ENCODE data around the gene TCL1B. TPM values are rescaled to one million over a fixed set of nuclear protein-coding genes. Genes with fewer than 3 reads are reported as not detected.

The TCL1B gene
- total RNA-seq, 1 experiment from 2014 or later = not detected

DNA sequence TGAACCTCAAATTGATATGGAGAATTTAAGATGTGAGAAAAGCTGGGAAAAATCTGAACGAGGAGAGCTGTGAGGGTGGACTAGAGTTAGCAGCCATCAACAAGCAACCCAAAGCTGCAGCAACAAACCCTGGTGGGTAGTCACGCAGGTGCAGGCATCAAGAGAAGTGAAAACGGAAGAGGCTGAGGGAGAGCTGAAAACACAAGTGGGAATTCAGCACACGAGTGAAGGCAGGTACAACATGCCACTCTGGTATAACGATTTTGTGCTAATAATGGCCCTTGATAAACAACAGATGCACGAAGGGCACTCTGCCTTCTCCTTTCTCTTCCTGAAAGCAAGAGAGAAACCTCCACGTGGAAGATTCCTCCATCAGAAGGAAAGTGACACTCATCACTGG, 11.5 kb downstream of the TCL1B start:
- no TSS peak for BruUV-seq (replicated peaks)
- Histone ChIP-seq H3K27me3 (ENCODE audit: control insufficient read depth, insufficient read depth, low read length) (no peaks in the 10 kb centered on the region; the same call in 1 of the 2 replicates), H3K4me1 (ENCODE audit: control insufficient read depth, insufficient read depth, low read length) (no peaks in the 10 kb centered on the region), H3K4me3 (ENCODE audit: low read depth in 2 of 2, low read length in 2 of 2) (no peak overlapping the region), H3K9me3 (ENCODE audit: control insufficient read depth, insufficient read depth, low read depth, low read length) (no peaks in the 10 kb centered on the region), H3K27ac (ENCODE audit: low read length) (no peak overlapping the region), H3K36me3 (ENCODE audit: control insufficient read depth, insufficient read depth, low read length) (no peaks in the 10 kb centered on the region)
- POLR2A ChIA-PET = no interaction called here
- TF ChIP-seq SIN3A (IDR thresholded peaks at IDR 0.05; ENCODE audit: borderline replicate concordance, insufficient read depth, low read depth, low read length) = no peak
- TF ChIP-seq, protein P1, sequence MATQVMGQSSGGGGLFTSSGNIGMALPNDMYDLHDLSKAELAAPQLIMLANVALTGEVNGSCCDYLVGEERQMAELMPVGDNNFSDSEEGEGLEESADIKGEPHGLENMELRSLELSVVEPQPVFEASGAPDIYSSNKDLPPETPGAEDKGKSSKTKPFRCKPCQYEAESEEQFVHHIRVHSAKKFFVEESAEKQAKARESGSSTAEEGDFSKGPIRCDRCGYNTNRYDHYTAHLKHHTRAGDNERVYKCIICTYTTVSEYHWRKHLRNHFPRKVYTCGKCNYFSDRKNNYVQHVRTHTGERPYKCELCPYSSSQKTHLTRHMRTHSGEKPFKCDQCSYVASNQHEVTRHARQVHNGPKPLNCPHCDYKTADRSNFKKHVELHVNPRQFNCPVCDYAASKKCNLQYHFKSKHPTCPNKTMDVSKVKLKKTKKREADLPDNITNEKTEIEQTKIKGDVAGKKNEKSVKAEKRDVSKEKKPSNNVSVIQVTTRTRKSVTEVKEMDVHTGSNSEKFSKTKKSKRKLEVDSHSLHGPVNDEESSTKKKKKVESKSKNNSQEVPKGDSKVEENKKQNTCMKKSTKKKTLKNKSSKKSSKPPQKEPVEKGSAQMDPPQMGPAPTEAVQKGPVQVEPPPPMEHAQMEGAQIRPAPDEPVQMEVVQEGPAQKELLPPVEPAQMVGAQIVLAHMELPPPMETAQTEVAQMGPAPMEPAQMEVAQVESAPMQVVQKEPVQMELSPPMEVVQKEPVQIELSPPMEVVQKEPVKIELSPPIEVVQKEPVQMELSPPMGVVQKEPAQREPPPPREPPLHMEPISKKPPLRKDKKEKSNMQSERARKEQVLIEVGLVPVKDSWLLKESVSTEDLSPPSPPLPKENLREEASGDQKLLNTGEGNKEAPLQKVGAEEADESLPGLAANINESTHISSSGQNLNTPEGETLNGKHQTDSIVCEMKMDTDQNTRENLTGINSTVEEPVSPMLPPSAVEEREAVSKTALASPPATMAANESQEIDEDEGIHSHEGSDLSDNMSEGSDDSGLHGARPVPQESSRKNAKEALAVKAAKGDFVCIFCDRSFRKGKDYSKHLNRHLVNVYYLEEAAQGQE (IDR thresholded peaks at IDR 0.05; ENCODE audit: insufficient read depth in 1 of 2, low read depth in 2 of 2, low read length in 1 of 2) = no peak
- no peak for TF ChIP-seq POLR2AphosphoS5 (IDR thresholded peaks at IDR 0.05; ENCODE audit: low read depth, low read length)
- in situ Hi-C loops (cut with HindIII; ENCODE audit: low pct_unique_long_range_greater_than_20kb, low sequenced_read_pairs) (no loop called here), intact Hi-C loops (cut with micrococcal nuclease; ENCODE audit: unreplicated experiment) (no loop called here)
- no peak for DNase-seq (ENCODE audit: low read depth, low spot score)
- no peak for ATAC-seq
- CTCF ChIA-PET = no interaction called here

DNA sequence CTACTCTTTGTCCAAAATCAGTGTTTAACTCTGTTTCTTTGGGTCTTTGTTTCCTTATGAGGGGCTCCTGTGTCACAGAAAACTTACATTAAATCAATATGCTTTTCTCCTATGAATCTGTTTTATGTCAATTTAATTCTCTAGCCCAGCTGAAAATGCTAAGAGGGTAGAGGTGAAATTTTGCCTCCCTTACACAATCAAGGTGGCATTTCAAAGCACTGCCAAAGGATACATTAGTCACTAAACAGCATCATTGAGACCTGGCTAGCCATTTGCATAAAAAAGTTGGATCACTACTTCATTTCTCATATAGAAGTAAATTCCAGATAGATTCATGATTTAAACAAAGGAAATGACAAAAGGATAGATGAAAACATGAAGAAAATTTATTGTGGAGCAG, 12.1 kb downstream of the TCL1B start:
- ChIA-PET CTCF (no interaction called here), POLR2A (no interaction called here)
- ATAC-seq (no peak), DNase-seq (ENCODE audit: low read depth, low spot score) (no peak)
- intact Hi-C loops (cut with micrococcal nuclease; ENCODE audit: unreplicated experiment) = no loop called here
- TF ChIP-seq SIN3A (IDR thresholded peaks at IDR 0.05; ENCODE audit: borderline replicate concordance, insufficient read depth, low read depth, low read length) (no peak), POLR2AphosphoS5 (IDR thresholded peaks at IDR 0.05; ENCODE audit: low read depth, low read length) (no peak), TCF7L2 (IDR thresholded peaks at IDR 0.05; ENCODE audit: low read depth, low read length) (no peak)
- Histone ChIP-seq H3K36me3 (ENCODE audit: control insufficient read depth, insufficient read depth, low read length) (no peaks in the 10 kb centered on the region), H3K9me3 (ENCODE audit: control insufficient read depth, insufficient read depth, low read depth, low read length) (no peaks in the 10 kb centered on the region), H3K27me3 (ENCODE audit: control insufficient read depth, insufficient read depth, low read length) (no peaks in the 10 kb centered on the region; the same call in 1 of the 2 replicates), H3K4me3 (ENCODE audit: low read depth in 2 of 2, low read length in 2 of 2) (no peak overlapping the region), H3K4me1 (ENCODE audit: control insufficient read depth, insufficient read depth, low read length) (no peaks in the 10 kb centered on the region), H3K27ac (ENCODE audit: low read length) (no peak overlapping the region)
- in situ Hi-C loops (cut with HindIII; ENCODE audit: low pct_unique_long_range_greater_than_20kb, low sequenced_read_pairs) = no loop called here
- BruUV-seq (replicated peaks) = no TSS peak

DNA sequence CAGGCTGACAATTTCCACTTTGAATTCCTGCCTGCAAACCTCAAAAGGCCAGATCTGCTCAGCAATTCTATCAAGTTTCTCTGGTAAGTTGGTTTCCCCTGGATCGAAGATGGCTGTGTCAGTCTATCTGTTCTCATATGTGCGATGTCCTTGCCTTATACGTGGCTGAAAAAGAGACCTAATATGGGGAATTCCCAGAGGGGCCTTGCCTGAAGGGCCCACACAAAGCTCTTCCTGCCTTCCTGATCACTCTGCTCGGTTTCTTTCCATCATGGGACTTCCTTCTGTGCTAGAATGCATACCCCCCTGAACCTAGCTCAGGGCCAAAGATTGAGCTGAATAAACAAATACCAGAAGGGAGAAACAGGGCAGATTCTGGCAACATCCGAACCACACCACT, 13.2 kb downstream of the TCL1B start:
- DNase-seq (ENCODE audit: low read depth, low spot score) (no peak), ATAC-seq (no peak)
- intact Hi-C loops (cut with micrococcal nuclease; ENCODE audit: unreplicated experiment) = no loop called here
- CTCF ChIA-PET = no interaction called here
- BruUV-seq (replicated peaks) = no TSS peak
- in situ Hi-C loops (cut with HindIII; ENCODE audit: low pct_unique_long_range_greater_than_20kb, low sequenced_read_pairs) = no loop called here
- POLR2A ChIA-PET = no interaction called here
- Histone ChIP-seq H3K9me3 (ENCODE audit: control insufficient read depth, insufficient read depth, low read depth, low read length) (no peaks in the 10 kb centered on the region), H3K27me3 (ENCODE audit: control insufficient read depth, insufficient read depth, low read length) (no peaks in the 10 kb centered on the region; the same call in 1 of the 2 replicates), H3K27ac (ENCODE audit: low read length) (no peak overlapping the region), H3K36me3 (ENCODE audit: control insufficient read depth, insufficient read depth, low read length) (no peaks in the 10 kb centered on the region), H3K4me1 (ENCODE audit: control insufficient read depth, insufficient read depth, low read length) (no peaks in the 10 kb centered on the region), H3K4me3 (ENCODE audit: low read depth in 2 of 2, low read length in 2 of 2) (no peak overlapping the region)
- TF ChIP-seq, protein P2, sequence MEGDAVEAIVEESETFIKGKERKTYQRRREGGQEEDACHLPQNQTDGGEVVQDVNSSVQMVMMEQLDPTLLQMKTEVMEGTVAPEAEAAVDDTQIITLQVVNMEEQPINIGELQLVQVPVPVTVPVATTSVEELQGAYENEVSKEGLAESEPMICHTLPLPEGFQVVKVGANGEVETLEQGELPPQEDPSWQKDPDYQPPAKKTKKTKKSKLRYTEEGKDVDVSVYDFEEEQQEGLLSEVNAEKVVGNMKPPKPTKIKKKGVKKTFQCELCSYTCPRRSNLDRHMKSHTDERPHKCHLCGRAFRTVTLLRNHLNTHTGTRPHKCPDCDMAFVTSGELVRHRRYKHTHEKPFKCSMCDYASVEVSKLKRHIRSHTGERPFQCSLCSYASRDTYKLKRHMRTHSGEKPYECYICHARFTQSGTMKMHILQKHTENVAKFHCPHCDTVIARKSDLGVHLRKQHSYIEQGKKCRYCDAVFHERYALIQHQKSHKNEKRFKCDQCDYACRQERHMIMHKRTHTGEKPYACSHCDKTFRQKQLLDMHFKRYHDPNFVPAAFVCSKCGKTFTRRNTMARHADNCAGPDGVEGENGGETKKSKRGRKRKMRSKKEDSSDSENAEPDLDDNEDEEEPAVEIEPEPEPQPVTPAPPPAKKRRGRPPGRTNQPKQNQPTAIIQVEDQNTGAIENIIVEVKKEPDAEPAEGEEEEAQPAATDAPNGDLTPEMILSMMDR (IDR thresholded peaks at IDR 0.05) = no peak
- TF ChIP-seq, protein P1 (IDR thresholded peaks at IDR 0.05; ENCODE audit: insufficient read depth in 1 of 2, low read depth in 2 of 2, low read length in 1 of 2) = no peak
- TF ChIP-seq TCF7L2 (IDR thresholded peaks at IDR 0.05; ENCODE audit: low read depth, low read length) (no peak), POLR2AphosphoS5 (IDR thresholded peaks at IDR 0.05; ENCODE audit: low read depth, low read length) (no peak), SIN3A (IDR thresholded peaks at IDR 0.05; ENCODE audit: borderline replicate concordance, insufficient read depth, low read depth, low read length) (no peak)

Data from Panc1 (cell line).